Measurements from ENCODE around the gene ACIN1. TPM values are rescaled to one million over a fixed set of nuclear protein-coding genes. Genes with fewer than 3 reads are reported as not detected.

Gene ACIN1
- total and polyA plus RNA-seq, 9 of the 15 experiments (the other 6 are each of a cell fraction or from before 2014, with no cell fraction given) = 5.0 to 196 (median 129) TPM

DNA sequence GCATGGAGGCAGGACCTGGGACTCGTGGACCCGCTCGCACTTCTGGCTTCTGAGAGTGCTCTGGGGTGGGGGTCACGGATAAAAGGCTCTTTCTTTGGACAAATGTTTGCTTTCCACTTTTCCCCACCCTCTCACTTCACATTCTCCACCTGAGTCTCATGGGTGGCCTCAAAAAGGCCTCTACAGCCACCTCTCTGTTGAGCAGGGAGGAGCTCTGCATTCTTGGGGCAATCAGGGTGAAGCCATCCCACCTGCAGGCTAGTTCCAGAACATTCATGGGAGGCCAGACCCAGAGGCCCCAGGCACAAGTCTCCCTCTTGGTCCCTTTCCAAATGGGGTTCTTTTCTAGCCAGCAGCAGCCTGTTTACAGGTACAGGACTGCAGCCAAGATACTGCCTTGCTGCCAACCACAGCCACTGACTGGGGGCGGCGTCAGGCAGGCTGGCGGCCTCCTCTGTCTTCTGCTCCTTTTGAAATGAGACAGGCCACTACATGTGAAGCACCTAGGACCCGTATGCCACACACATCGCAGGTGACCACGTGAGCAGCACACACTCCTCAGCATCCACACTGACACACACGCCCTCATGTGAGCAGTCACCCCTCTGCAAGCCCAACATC, 42.4 kb upstream of the ACIN1 start (continued):
- no peak for TF ChIP-seq RREB1 (CRISPR knock-in tag; IDR thresholded peaks at IDR 0.05)
- no peak for TF ChIP-seq CHCHD3 (CRISPR knock-in tag; IDR thresholded peaks at IDR 0.05)
- TF ChIP-seq SIN3A (IDR thresholded peaks at IDR 0.05; ENCODE audit: borderline replicate concordance in 2 of 2, control insufficient read depth in 1 of 2, low read depth in 2 of 2, low read length in 2 of 2) = no peak
- no peak for TF ChIP-seq E2F6 (IDR thresholded peaks at IDR 0.05; ENCODE audit: borderline replicate concordance in 1 of 2, extremely low read depth in 1 of 2, insufficient read depth in 1 of 2, insufficient read length in 1 of 2, low read depth in 1 of 2, low read length in 1 of 2, poor library complexity in 1 of 2, severe bottlenecking in 1 of 2)
- no peak for TF ChIP-seq GABPA (tag; conservative IDR thresholded peaks at IDR 0.05; ENCODE audit: low read depth)
- TF ChIP-seq ZFP30 (CRISPR knock-in tag; IDR thresholded peaks at IDR 0.05; ENCODE audit: borderline replicate concordance) = no peak

Data from K562 (cell line).